Measurements from ENCODE around the gene TGIF1. TPM values are rescaled to one million over a fixed set of nuclear protein-coding genes. Genes with fewer than 3 reads are reported as not detected.

The TGIF1 gene
- total RNA-seq, 1 experiment from 2014 or later, result 129 TPM

DNA sequence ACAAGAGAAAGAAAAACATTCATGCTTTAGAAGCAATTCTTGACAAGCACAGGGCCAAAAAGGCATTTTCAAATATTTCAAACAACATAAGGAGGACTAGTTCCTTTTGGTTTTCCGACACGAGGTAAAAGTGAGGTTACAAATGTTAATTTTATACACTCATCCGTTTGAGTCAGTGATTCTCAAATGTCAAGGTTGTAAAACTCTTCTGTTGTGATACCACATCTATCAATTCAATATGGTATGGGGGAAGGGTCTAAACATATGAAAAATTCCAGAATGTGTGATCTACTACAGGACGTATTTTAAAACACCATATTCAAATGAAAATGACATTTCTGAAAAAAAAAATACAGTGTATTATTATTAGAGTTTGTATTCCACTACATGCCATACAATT is 52.7 kb downstream of the TGIF1 start:
- H3K27me3 Mint-ChIP-seq (ENCODE audit: unreplicated experiment), result no peaks in the 10 kb centered on the region
- no peak overlapping the region for H3K4me3 Mint-ChIP-seq (ENCODE audit: low read depth, unreplicated experiment)
- no peaks in the 10 kb centered on the region for H3K36me3 Mint-ChIP-seq (ENCODE audit: insufficient read depth, unreplicated experiment)
- CTCF ChIA-PET, result no interaction called here
- H3K4me1 Mint-ChIP-seq (ENCODE audit: low read depth, unreplicated experiment), result peaks cover 10% of the 10 kb centered on the region
- TF ChIP-seq, protein P1, sequence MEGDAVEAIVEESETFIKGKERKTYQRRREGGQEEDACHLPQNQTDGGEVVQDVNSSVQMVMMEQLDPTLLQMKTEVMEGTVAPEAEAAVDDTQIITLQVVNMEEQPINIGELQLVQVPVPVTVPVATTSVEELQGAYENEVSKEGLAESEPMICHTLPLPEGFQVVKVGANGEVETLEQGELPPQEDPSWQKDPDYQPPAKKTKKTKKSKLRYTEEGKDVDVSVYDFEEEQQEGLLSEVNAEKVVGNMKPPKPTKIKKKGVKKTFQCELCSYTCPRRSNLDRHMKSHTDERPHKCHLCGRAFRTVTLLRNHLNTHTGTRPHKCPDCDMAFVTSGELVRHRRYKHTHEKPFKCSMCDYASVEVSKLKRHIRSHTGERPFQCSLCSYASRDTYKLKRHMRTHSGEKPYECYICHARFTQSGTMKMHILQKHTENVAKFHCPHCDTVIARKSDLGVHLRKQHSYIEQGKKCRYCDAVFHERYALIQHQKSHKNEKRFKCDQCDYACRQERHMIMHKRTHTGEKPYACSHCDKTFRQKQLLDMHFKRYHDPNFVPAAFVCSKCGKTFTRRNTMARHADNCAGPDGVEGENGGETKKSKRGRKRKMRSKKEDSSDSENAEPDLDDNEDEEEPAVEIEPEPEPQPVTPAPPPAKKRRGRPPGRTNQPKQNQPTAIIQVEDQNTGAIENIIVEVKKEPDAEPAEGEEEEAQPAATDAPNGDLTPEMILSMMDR (IDR thresholded peaks at IDR 0.05; ENCODE audit: unreplicated experiment), result no peak
- H3K27ac Mint-ChIP-seq (ENCODE audit: unreplicated experiment), result no peak overlapping the region
- no peaks in the 10 kb centered on the region for H3K9me3 Mint-ChIP-seq (ENCODE audit: low read depth, unreplicated experiment)
- DNase-seq, result no peak
- intact Hi-C loops (cut with micrococcal nuclease; ENCODE audit: unreplicated experiment), result no loop called here
- BruUV-seq (replicated peaks), result no TSS peak

DNA sequence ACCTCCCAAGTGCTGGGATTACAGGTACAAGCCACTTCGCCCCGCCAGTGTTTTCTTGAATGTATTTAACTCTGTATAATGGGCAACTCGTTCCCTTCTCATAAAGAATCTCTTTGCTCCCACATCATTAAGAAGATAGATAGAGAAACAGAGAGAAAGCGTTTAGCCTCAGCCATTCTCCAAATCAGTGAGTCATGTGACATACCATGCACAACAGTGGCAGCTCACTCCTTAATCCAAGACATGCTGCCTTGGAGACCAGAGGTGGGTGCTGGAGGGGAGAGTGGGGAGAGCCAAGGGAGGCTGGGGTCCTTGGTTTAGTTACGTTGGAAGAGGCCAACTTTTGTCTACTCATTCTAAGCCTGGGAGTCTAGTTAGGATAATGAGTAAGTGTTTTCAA is 54.7 kb downstream of the TGIF1 start:
- no peaks in the 10 kb centered on the region for H3K36me3 Mint-ChIP-seq (ENCODE audit: insufficient read depth, unreplicated experiment)
- no TSS peak for BruUV-seq (replicated peaks)
- H3K9me3 Mint-ChIP-seq (ENCODE audit: low read depth, unreplicated experiment), result no peaks in the 10 kb centered on the region
- DNase-seq, result no peak
- TF ChIP-seq, protein P1 (IDR thresholded peaks at IDR 0.05; ENCODE audit: unreplicated experiment), result no peak
- CTCF ChIA-PET, result no interaction called here
- no peak overlapping the region for H3K4me3 Mint-ChIP-seq (ENCODE audit: low read depth, unreplicated experiment)
- H3K4me1 Mint-ChIP-seq (ENCODE audit: low read depth, unreplicated experiment), result peaks cover 5% of the 10 kb centered on the region
- intact Hi-C loops (cut with micrococcal nuclease; ENCODE audit: unreplicated experiment), result no loop called here
- no peaks in the 10 kb centered on the region for H3K27me3 Mint-ChIP-seq (ENCODE audit: unreplicated experiment)
- no peak overlapping the region for H3K27ac Mint-ChIP-seq (ENCODE audit: unreplicated experiment)

- DNase-seq, result no peak
- H3K4me3 Mint-ChIP-seq (ENCODE audit: low read depth, unreplicated experiment), result no peak overlapping the region
- CTCF ChIA-PET, result interaction anchor here (0.5 to 0.6 kb wide), 2 partner anchors 27 to 28 kb away, joined by 3 read pairs; no protein-coding TSS in a partner anchor
- H3K27me3 Mint-ChIP-seq (ENCODE audit: unreplicated experiment), result no peaks in the 10 kb centered on the region
- no TSS peak for BruUV-seq (replicated peaks)
- TF ChIP-seq, protein P1 (IDR thresholded peaks at IDR 0.05; ENCODE audit: unreplicated experiment), result no peak
- intact Hi-C loops (cut with micrococcal nuclease; ENCODE audit: unreplicated experiment), result no loop called here
- no peak overlapping the region for H3K27ac Mint-ChIP-seq (ENCODE audit: unreplicated experiment)
- no peaks in the 10 kb centered on the region for H3K9me3 Mint-ChIP-seq (ENCODE audit: low read depth, unreplicated experiment)
- H3K36me3 Mint-ChIP-seq (ENCODE audit: insufficient read depth, unreplicated experiment), result no peaks in the 10 kb centered on the region
- H3K4me1 Mint-ChIP-seq (ENCODE audit: low read depth, unreplicated experiment), result peaks cover 18% of the 10 kb centered on the region
Observed at GRCh38 chr18:3508576-3509549, 58.9 kb downstream of the TGIF1 start.

Other genes with a start within 250 kb of the TGIF1 start
- gene MYOM1, start 230.2 kb upstream of the TGIF1 start, total RNA-seq (2022), result 16.5 and 20.4 TPM in 2 replicates
- gene MYL12A, start 202.4 kb upstream of the TGIF1 start, total RNA-seq (2022), result 428 and 464 TPM in 2 replicates
- 523 and 564 TPM in 2 replicates for gene MYL12B, start 188.0 kb upstream of the TGIF1 start, total RNA-seq (2022)

Data from Calu3 (cell line).